IMR-90 (cell line): ENCODE results near the gene HMX2.

Experiments used
- CEBPB ChIP-seq: IDR thresholded peaks from 2 replicates; pipeline ENCODE4 v1.6.1; 2012; ENCODE audit warnings: low read depth, low read length, improper control_type of control experiment
- CHD1 ChIP-seq: IDR thresholded peaks from 2 replicates; pipeline ENCODE4 v1.6.1; 2012; ENCODE audit warnings: low read depth, low read length, improper control_type of control experiment
- MAFK ChIP-seq: IDR thresholded peaks from 2 replicates; pipeline ENCODE4 v1.6.1; 2012; ENCODE audit warnings: low read depth, low read length, improper control_type of control experiment
- MAZ ChIP-seq: IDR thresholded peaks from 2 replicates; pipeline ENCODE4 v1.6.1; 2012; ENCODE audit warnings: low read depth, mild to moderate bottlenecking, low read length, improper control_type of control experiment, moderate library complexity, borderline replicate concordance
- MXI1 ChIP-seq: IDR thresholded peaks from 2 replicates; pipeline ENCODE4 v1.6.1; 2012; ENCODE audit warnings: low read depth, mild to moderate bottlenecking, low read length, moderate library complexity, borderline replicate concordance
- NFE2L2 ChIP-seq: fragments of 150-350 bp; IDR thresholded peaks from 2 replicates; pipeline ENCODE4 v1.6.1; 2016; ENCODE audit warnings: low read depth, mild to moderate bottlenecking, low read length
- POLR2A ChIP-seq: IDR thresholded peaks from 2 replicates; pipeline ENCODE4 v1.6.1; 2012; ENCODE audit warnings: mild to moderate bottlenecking, low read depth, low read length
- RAD21 ChIP-seq: IDR thresholded peaks from 2 replicates; pipeline ENCODE4 v1.6.1; 2012; ENCODE audit warnings: low read length, improper control_type of control experiment
- RCOR1 ChIP-seq: IDR thresholded peaks from 2 replicates; pipeline ENCODE4 v1.6.1; 2012; ENCODE audit warnings: mild to moderate bottlenecking, low read length, improper control_type of control experiment; ENCODE audit not compliant: insufficient replicate concordance
- RFX5 ChIP-seq: IDR thresholded peaks from 2 replicates; pipeline ENCODE4 v1.8.0; 2012; ENCODE audit warnings: low read depth, mild to moderate bottlenecking, low read length, moderate library complexity
- SMC3 ChIP-seq: fragments of 150-350 bp; IDR thresholded peaks from 2 replicates; pipeline ENCODE4 v1.6.1; 2016; ENCODE audit warnings: low read depth, mild to moderate bottlenecking, antibody characterized with exemption, low read length, moderate library complexity
- TF ChIP-seq, protein P1 (sequence below): conservative IDR thresholded peaks from 2 replicates; pipeline ENCODE4 v1.5.1; 2012; ENCODE audit warnings: mild to moderate bottlenecking, low read depth, low read length, improper control_type of control experiment
- TF ChIP-seq, protein P2 (sequence below): fragments of 150-350 bp; IDR thresholded peaks from 2 replicates; pipeline ENCODE4 v1.6.1; 2017; ENCODE audit warnings: mild to moderate bottlenecking, antibody characterized with exemption, low read length, low read depth

DNA sequence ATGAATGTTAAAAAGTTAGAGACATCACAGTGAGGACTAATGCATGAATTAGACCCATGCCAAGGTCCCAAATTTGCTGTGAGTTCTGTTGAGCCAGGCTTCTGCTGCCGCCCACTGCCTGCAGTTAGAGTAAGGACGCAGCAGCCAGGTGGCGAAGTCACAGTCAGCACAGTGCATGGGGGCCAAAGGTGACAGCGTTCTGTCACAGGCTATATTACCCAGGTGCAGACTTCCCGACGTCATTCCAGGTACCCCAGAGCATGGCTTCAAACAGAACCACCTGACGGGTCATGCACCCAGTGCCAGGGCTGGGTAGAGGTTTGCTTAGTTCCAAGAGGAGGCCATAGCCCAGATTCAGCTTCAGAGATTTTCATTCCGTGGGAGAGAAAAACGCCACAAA, 46.1 kb upstream of the HMX2 start:
- TF ChIP-seq POLR2A (no peak), CEBPB (no peak), RCOR1 (no peak), SMC3 (no peak), RFX5 (no peak), CHD1 (no peak), MAZ (no peak), MXI1 (no peak), NFE2L2 (no peak), MAFK (no peak), RAD21 (no peak)
- TF ChIP-seq, protein P1, sequence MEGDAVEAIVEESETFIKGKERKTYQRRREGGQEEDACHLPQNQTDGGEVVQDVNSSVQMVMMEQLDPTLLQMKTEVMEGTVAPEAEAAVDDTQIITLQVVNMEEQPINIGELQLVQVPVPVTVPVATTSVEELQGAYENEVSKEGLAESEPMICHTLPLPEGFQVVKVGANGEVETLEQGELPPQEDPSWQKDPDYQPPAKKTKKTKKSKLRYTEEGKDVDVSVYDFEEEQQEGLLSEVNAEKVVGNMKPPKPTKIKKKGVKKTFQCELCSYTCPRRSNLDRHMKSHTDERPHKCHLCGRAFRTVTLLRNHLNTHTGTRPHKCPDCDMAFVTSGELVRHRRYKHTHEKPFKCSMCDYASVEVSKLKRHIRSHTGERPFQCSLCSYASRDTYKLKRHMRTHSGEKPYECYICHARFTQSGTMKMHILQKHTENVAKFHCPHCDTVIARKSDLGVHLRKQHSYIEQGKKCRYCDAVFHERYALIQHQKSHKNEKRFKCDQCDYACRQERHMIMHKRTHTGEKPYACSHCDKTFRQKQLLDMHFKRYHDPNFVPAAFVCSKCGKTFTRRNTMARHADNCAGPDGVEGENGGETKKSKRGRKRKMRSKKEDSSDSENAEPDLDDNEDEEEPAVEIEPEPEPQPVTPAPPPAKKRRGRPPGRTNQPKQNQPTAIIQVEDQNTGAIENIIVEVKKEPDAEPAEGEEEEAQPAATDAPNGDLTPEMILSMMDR: no peak
- TF ChIP-seq, protein P2, sequence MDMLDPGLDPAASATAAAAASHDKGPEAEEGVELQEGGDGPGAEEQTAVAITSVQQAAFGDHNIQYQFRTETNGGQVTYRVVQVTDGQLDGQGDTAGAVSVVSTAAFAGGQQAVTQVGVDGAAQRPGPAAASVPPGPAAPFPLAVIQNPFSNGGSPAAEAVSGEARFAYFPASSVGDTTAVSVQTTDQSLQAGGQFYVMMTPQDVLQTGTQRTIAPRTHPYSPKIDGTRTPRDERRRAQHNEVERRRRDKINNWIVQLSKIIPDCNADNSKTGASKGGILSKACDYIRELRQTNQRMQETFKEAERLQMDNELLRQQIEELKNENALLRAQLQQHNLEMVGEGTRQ: no peak
